NCI-H1105 (cell line): Measurements from ENCODE around the gene ARHGAP31.
A peak's percentile ranks its signal among the peaks of the same experiment; 100 is the strongest.
"Not testable (repeated sequence)": the region's sequence is repeated elsewhere in the genome, so short reads cannot be mapped to it uniquely, and the experiment has no call there.

Experiments used
- DNase-seq: peaks from one replicate; lab custom pipeline; 2025; lab: John Stamatoyannopoulos, UW

Gene ARHGAP31, protein sequence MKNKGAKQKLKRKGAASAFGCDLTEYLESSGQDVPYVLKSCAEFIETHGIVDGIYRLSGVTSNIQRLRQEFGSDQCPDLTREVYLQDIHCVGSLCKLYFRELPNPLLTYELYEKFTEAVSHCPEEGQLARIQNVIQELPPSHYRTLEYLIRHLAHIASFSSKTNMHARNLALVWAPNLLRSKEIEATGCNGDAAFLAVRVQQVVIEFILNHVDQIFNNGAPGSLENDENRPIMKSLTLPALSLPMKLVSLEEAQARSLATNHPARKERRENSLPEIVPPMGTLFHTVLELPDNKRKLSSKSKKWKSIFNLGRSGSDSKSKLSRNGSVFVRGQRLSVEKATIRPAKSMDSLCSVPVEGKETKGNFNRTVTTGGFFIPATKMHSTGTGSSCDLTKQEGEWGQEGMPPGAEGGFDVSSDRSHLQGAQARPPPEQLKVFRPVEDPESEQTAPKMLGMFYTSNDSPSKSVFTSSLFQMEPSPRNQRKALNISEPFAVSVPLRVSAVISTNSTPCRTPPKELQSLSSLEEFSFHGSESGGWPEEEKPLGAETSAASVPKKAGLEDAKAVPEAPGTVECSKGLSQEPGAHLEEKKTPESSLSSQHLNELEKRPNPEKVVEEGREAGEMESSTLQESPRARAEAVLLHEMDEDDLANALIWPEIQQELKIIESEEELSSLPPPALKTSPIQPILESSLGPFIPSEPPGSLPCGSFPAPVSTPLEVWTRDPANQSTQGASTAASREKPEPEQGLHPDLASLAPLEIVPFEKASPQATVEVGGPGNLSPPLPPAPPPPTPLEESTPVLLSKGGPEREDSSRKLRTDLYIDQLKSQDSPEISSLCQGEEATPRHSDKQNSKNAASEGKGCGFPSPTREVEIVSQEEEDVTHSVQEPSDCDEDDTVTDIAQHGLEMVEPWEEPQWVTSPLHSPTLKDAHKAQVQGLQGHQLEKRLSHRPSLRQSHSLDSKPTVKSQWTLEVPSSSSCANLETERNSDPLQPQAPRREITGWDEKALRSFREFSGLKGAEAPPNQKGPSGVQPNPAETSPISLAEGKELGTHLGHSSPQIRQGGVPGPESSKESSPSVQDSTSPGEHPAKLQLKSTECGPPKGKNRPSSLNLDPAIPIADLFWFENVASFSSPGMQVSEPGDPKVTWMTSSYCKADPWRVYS (N-terminal part only)

DNA sequence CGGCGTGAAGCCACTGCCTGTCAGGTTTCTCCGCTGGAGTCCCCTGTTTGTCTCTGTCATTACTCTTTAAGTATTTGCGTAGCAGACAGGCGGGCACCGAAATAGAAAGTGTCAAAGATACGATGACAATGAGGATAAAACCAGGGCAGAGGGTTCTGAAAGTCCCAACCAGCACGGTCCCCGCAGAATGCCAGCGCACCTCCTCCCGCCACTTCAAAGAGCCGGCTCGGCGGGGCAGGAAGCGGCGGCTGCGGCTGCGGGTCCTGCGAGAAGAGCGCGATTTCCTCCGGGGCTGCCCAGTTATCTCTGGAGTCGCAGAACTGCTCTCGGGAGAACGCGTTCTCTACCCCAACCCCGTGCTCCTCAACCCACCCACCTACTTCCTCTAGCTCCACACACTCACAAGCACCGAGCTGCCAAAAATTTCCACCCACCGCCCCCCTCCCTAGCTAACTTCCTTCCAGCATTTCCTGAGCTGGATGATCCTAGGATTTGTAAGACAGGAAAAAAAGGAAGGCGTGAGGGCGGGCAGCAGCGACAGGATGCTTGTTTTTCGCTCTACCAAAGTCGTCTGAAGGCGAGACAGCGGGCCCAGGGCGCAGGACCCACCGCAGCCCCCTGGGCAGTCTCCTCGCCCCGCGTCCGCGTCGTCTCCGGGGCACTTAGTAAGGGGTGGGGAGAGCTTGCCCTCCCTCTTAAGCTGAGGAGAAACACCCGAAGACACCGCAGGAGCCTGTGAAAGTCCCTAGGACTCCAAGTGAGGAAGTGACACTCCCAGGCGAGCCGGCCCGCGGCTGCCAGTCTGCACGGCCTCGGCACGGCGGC, at the start of gene ARHGAP31:
Gene ARHGAP31 (plus strand): TSS at position 513 of the 825 bp plus-strand sequence. CDS start 522 bp downstream, outside the sequence.
- DNase-seq, result peak; percentile 29

DNA sequence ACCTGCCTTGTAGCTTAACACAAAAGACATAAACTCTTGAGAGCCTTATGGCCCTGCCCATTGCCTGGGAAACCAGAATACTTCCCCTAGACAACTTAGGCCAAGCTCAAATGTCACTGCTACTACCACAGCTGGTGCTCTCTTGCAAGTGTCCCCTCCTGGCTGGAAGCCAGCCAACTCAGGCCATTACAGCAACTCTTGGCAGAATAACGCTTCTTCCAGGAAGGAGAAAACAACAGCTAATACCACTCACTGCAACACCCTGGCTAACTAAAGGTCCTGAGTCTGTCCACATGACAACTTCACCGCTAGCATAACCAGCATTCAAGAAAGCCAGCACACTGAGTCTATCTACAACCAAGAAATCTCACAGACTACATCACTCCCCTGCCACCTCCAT, 48.4 kb upstream of the ARHGAP31 start:
- DNase-seq, result no peak

DNA sequence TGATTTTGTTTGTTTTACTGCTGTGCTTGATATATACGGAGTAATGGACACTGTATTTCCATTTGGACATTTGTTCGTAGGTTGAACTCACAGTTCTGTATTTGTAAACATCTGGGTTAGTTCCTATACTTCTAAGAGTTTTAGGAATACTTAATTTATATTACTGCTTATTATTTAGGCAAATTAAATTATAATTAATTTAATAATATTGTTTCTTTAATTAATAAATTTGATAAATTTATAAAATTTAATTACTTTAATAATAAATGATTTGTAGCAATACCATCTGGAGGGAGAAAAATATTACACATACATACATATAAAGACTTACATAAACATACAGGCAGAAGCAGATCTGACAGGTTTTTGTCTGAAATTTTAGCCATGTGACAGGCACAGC, 39.0 kb upstream of the ARHGAP31 start:
- DNase-seq, result no peak

DNA sequence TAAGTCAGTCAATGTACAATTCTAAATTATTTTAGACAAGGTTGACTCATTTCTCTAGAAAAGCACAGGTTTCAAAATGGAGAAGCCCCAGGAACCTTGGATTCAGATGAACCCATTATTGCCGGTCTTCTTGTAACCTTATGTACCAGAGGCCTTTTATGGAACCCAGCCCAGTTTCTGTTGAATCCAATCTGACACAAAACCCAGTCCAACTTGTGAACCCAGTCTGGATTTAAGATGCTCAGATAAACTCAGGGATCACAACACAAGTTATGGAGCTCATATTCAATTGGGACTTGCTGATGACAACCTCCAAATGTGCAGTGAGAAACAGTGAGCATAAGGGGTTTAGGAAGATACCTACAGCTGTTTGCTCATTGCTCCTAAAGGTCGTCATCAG, 37.1 kb upstream of the ARHGAP31 start:
- DNase-seq, result no peak

DNA sequence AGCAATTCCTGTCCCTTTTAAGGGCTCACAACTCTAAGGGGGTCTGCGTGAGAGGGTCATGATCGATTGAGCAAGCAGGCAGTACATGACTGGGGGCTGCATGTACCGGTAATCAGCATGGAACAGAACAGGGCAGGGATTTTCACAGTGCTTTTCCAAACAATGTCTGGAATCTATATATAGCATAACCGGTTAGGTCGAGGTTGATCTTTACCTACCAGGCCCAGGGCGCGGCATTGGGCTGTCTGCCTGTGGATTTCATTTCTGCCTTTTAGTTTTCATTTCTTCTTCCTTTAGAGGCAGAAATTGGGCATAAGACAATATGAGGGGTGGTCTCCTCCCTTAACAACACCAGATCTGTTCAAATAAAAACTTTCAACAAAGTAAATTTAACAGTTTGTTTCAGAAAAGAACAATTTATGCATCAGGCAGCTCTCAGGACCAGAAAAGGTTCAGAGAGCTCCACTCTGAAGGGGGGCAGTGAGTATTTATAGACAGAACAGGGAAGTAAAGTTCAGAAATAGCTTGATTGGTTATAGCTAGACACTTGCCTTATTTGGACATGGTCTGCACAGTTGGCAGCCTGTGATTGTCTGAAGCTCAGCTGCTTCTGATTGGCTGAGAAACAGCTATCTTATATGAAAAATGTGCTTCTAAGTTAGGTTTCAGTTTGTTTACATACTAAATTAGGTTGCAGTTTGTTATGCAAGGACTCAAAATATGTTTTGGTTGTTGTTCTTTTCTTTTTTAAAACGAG, 36.4 kb upstream of the ARHGAP31 start:
- DNase-seq, result no peak

DNA sequence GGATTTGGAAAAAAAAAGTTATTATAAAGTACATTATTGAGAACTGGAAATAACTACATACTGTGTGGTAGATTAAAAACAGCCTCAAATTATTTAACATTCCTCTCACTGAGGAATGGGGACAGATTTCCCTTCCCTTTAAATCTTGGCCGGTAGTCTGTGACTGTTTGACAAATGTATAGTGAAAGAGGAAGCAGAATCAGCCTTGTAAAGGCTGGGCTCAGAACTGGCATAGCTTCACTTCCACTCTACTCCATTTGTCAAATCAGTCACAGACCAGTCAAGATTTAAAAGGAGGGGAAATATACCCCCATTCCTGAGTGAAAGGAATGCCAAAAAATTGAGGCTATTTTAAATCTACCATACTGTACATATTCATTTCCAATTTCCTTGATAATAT, 35.3 kb upstream of the ARHGAP31 start:
- no peak for DNase-seq

DNA sequence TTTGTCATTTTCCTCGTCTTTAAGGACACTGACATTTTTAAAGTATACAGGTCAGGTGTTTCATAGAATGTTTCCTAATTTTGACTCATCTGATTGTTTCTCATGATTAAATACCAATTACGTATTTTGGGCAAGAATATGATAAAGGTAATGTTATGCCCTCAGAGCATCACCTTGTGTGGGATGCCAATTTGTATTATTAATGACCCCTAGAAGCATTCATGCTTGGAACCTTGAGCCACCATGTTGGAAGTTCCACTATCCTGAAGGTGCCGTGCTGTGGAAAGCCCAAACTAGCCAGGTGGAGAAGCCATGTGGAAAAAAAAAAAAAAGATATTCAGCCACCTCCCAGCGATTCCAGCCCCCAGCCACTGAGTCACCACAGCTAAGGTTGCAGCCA, 34.4 kb upstream of the ARHGAP31 start:
- DNase-seq, result no peak

DNA sequence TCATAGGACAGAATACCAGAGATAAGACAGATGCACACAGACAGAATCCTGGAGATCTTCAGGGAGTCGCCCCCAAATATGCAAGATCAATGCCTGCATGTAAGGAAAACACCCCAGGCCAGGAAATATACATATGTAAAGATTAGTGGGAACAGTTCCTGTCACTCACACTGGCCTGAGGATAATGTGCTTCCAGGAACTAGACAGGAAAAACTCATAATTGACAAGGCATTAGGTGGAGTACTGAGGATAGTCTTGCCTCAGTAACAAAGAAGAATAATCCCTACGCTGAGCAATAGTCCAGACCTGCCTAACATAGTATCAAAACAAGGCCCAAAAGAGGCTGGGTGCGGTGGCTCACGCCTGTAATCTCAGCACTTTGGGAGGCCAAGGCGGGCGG, 33.1 kb upstream of the ARHGAP31 start:
- no peak for DNase-seq

DNA sequence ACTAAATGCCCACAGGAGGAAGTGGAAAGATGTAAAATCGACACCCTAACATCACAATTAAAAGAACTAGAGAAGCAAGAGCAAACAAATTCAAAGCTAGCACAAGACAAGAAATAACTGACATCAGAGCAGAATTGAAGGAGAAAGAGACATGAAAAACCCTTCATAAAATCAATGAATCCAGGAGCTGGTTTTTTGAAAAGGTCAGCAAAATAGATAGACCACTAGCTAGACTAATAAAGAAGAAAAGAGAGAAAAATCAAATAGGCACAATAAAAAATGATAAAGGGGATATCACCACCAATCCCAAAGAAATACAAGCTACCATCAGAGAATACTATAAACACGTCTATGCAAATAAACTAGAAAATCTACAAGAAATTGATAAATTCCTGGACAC, 24.0 kb upstream of the ARHGAP31 start:
- DNase-seq, result not testable (repeated sequence)

DNA sequence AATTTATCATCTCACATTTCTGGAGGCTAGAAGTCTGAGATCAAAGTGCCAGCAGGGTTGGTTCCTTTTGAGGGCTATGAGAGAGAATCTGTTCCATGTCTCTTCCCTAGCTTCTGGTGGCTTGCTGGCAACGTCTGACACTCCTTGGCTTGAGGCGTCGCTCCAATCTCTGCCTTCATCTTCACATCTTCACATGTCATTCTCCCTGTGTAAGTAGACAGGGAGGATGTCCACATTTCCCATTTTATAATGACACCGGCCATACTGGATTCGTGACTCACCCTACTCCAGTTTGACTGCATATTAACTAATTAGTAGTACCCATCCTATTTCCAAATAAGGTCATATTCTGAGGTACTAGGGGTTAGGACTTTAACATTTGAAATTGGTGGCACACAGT, 17.5 kb upstream of the ARHGAP31 start:
- no peak for DNase-seq

DNA sequence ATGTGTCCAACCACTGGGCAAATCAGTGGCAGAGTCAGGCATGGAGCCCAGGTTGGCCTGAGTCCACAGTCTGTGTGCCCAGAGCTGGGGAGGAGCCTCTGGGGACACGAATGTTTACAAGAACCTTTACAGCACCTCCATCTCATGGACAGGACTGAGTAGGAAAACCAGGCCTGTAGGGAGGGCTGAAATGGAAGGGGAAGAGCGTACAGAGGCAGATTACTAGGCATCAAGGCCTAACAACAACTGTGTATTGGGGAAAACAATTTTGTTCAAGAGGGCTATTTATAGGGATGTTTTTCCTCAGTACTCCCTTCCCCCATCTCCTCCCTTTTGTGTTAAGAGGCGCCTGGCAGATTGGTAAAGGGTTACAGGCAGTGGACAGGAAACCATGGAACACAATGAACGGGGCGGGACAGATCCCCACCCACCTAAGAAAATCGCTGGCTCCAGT, 15.1 kb upstream of the ARHGAP31 start:
- DNase-seq, result no peak

DNA sequence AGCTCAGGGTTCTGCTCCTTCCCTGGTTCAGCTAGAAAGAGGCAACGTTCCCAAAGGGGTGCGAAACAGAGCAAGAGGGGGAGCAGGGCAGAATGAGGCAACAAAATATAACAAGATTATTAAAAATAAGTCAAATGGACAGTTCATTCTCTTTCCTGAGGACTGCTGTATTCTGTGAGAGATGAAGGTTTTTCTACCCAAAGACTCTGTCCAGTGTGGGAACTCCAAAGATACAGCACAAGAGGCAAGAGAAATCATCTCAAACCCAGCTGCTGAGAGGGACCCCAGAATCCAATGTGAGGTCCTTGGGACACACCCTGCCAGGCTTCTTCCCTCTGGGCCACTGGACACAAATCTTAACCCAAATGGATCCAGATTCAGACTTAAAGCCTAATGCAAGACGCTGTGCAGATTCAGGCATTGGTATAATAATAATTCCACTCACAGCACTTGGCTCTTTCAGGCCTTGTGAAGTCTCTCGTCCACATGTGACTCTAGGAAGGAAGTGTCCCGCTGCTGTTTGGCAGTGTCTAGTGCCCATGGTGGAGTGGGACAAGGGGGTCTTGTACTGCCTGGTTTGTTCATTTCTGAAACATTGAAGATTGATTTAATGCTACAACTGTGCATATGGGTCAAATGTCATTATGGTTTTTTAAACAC, 14.5 kb upstream of the ARHGAP31 start:
- DNase-seq, result no peak

DNA sequence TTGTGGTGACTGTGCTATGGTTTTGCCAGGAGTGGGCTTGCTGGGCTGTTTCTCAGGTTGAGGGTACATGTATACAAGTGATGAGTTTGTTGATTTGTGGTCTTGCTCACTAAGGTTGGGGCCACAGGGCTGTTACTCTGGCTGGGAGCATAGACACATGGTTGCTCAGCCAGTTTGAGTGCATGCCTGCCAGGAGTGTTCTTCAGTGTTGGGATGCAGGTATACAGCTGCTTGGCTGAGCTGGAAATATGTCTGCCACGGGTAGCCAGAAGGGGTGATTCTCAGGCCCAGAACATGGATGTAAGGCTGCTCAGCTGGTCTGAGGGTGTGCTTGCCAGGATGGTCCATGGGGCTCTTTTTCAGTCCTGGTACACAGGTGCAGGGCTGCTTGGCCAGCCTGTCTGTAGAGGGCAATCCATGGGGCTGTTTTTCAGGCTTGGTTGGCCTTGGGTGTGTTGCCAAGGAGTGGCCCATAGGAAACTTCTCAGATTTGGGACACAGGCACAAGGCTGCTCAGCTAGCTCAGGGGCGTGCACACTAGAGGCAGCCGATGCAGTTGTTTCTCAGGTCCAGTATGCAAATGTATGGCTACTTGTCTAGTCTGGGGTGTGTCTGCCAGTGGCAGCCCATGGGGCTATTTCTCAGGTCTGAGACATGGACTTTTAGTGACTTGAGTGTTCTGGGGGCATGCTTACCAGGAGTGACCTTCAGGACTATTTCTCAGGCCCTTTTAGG, 5.3 kb upstream of the ARHGAP31 start:
- no peak for DNase-seq

DNA sequence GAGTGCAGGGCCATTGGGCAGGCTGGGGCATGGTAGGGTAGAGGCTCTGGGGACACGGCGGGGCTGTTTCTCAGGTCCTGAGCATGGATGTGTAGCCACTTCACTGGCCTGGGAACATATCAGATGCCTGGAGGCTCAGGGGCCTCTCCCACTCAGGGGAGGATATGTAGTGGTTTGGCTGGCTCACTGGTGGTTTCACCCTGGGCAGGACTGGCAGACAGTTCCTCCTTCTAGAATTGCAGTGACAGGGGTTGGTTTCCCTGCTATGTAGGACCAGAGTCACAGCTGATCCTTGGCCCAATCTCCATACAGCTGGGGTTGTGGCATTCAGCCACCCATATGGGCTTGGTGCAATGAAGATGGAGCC, 4.8 kb upstream of the ARHGAP31 start:
- no peak for DNase-seq

DNA sequence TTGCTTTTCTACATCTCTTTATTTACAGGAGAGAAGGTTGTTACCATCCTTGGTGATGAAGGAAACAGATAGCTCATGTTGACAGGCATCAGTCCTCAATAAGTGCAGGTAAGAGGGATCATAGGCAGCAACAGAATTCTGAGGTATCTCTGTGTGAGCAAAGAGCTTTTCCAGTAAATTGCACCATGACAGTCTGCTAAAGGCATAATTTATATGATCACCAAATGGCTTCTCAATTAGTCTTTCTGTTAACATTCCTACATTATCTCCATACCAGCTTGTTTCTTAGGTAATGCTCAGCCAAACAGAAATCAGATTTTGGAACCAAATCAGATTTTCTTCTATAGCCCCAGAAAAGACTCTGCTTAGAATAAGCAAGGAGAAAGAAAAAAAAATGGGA, 3.6 kb upstream of the ARHGAP31 start:
- DNase-seq, result no peak

DNA sequence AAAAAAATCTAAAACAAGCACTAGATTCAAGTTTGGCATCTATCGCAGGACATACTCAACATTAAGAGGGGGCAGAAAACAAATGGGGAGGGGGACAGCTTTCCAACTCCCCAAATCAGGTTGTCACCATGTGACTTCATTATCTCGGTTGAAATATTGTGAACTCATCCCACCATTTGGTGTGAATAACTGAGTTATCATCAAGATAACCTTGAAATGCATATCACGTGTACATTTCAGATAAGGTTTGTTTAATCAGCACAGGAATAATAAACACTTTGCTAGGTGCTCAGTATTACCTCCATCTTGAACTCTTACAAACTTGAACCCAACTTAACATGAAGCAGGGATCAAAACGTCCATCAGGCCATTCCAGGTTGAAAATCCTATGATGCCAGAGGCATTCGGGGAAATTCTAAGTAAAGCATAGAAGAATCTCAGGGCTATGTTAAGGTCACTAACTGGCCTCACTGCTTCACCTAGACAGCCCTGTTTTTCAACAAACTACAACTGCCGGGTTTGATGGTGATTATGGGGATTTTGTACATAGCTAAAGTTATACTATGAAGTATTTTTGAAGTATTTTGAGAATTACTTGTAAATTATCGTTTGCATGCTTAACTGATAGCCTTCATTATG, 3.0 kb upstream of the ARHGAP31 start:
- no peak for DNase-seq

DNA sequence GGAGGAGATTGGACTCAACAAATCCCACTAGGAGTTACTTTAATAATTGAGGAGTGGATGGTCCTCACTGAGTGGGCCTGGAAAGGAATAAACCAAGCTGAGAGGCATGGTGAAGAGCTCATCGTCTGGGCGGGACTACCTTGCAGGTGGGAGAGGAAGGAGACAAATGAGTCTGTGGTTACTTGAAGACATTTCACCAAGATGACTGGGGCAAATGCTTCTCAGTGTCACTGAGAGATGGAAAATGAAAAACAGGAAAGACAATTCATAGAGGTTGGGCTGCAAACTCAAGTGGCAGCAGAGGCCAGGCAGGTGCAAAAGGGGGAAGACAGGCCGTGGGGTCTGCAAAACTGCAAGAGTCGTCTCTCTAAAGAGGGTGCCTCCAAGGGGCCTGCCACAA, 1.5 kb upstream of the ARHGAP31 start:
- no peak for DNase-seq

DNA sequence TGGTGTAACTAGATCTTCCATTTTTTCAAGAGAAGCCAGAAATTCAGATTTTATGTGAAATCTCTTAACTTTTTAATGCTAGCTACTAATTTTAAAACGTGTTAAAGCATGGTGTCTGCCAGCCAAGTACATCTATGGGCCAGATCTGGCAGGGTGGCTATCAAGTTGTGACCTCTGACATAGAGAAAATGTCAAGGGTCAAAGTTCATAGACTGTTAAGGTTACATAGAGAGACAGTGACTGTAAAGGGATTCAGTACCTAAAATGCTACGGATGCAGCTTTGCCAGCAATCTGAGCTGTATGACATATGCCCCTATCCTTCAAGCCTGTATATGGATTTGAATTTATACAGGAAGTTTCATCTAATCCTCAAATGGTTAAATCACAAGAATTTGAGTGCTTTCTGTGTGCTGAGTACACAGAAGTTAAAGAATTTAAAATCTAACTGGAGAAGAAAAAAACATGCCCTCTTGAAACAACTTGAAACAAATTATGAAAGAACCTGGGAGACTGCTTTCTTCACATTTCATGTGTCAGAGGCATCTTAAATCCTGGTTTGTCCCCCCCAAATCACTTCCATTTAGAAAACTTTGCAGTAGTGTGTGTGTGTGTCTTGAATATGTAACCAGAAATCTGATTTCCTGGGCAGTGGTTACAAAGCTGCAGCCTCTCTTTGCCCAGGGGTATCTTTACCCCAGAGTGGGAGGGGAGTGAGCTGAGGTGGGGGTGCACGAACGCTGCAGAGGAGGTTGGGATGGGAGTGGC, 895 bp upstream of the ARHGAP31 start:
- no peak for DNase-seq
